ENCODE measurements around the gene SLC9B1.
"Not testable (repeated sequence)": the region's sequence is repeated elsewhere in the genome, so short reads cannot be mapped to it uniquely, and the experiment has no call there.

Gene SLC9B1

DNA sequence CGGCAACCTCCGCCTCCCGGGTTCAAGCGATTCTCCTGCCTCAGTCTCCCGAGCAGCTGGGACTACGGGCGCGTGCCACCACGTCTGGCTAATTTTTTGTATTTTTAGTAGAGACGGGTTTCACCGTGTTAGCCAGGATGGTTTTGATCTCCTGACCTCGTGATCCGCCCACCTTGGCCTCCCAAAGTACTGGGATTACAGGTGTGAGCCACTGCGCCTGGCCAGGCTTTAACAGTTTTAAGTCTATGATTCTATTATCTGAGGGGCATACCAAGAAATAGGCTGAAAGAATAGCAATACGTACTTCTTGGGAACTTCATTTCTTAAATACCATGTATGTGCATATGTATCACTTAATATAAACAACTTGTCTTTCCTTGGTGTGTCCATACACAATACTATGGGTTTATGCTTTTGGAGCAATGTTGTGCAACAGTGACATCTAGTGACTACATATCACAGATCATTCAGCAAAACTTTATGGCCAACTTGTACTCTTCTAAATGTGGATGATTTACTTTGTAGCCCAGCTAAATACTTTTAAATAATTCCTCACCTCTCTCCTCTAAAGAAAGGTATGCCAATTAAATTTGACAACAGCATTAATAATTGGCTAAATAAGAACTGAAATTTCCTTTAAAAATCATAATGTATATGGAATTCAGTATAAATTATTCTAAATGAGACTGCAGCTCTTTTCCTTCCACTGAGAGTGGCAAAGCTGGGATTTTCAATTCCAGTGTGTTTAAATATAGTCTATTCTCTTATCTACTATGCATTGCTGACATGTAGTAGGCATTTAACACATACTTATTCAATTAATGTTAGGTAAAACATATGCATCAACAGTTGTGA lies 10.4 kb downstream of the SLC9B1 start:
- Histone ChIP-seq H3K9ac (ENCODE audit: low read length) (no peak overlapping the region), H3K9me3 (ENCODE audit: control insufficient read depth, insufficient read depth, low read depth, low read length) (no peaks in the 10 kb centered on the region), H3K36me3 (ENCODE audit: control insufficient read depth, insufficient read depth, low read length) (no peaks in the 10 kb centered on the region), H3K4me3 (ENCODE audit: low read depth, low read length) (no peak overlapping the region), H3K4me1 (ENCODE audit: control insufficient read depth, insufficient read depth, low read length) (no peaks in the 10 kb centered on the region), H3K27ac (ENCODE audit: low read depth, low read length) (no peak overlapping the region), H3K27me3 (ENCODE audit: control insufficient read depth, insufficient read depth, low read length) (no peaks in the 10 kb centered on the region)

- Histone ChIP-seq H3K9me3 (ENCODE audit: control insufficient read depth, insufficient read depth, low read depth, low read length) (no peaks in the 10 kb centered on the region), H3K27ac (ENCODE audit: low read depth, low read length) (no peak overlapping the region), H3K4me3 (ENCODE audit: low read depth, low read length) (no peak overlapping the region), H3K4me1 (ENCODE audit: control insufficient read depth, insufficient read depth, low read length) (no peaks in the 10 kb centered on the region), H3K9ac (ENCODE audit: low read length) (no peak overlapping the region), H3K36me3 (ENCODE audit: control insufficient read depth, insufficient read depth, low read length) (no peaks in the 10 kb centered on the region), H3K27me3 (ENCODE audit: control insufficient read depth, insufficient read depth, low read length) (no peaks in the 10 kb centered on the region)
Measured at GRCh38 chr4:103002551-103002950, 17.0 kb downstream of the SLC9B1 start.

- peaks cover 23% of the 10 kb centered on the region for H3K9me3 ChIP-seq (ENCODE audit: control insufficient read depth, insufficient read depth, low read depth, low read length)
- H3K27ac ChIP-seq (ENCODE audit: low read depth, low read length) = no peak overlapping the region
- no peaks in the 10 kb centered on the region for H3K36me3 ChIP-seq (ENCODE audit: control insufficient read depth, insufficient read depth, low read length)
- no peaks in the 10 kb centered on the region for H3K27me3 ChIP-seq (ENCODE audit: control insufficient read depth, insufficient read depth, low read length)
- no peaks in the 10 kb centered on the region for H3K4me1 ChIP-seq (ENCODE audit: control insufficient read depth, insufficient read depth, low read length)
- no peak overlapping the region for H3K4me3 ChIP-seq (ENCODE audit: low read depth, low read length)
- H3K9ac ChIP-seq (ENCODE audit: low read length) = no peak overlapping the region
Measured at GRCh38 chr4:102994803-102995202, 24.7 kb downstream of the SLC9B1 start.

DNA sequence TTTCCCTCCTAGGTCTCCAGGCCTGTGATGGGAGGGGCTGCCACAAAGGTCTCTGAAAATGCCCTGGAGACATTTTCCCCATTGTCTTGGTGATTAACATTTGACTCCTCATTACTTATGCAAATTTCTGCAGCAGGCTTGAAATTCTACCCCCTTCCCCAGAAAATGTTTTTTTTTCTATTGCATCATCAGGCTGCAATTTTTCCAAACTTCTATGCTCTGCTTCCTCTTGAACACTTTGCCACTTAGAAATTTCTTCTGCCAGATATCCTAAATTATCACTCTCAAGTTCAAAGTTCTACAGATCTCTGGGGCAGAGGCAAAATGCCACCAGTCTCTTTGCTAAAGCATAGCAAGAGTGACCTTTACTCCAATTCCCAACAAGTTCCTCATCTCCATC lies 25.5 kb downstream of the SLC9B1 start:
- H3K27ac ChIP-seq (ENCODE audit: low read depth, low read length); H3K27me3 ChIP-seq (ENCODE audit: control insufficient read depth, insufficient read depth, low read length); H3K4me3 ChIP-seq (ENCODE audit: low read depth, low read length); H3K9ac ChIP-seq (ENCODE audit: low read length); H3K4me1 ChIP-seq (ENCODE audit: control insufficient read depth, insufficient read depth, low read length); H3K36me3 ChIP-seq (ENCODE audit: control insufficient read depth, insufficient read depth, low read length): not testable (repeated sequence)
- H3K9me3 ChIP-seq (ENCODE audit: control insufficient read depth, insufficient read depth, low read depth, low read length) = peaks cover 23% of the 10 kb centered on the region

DNA sequence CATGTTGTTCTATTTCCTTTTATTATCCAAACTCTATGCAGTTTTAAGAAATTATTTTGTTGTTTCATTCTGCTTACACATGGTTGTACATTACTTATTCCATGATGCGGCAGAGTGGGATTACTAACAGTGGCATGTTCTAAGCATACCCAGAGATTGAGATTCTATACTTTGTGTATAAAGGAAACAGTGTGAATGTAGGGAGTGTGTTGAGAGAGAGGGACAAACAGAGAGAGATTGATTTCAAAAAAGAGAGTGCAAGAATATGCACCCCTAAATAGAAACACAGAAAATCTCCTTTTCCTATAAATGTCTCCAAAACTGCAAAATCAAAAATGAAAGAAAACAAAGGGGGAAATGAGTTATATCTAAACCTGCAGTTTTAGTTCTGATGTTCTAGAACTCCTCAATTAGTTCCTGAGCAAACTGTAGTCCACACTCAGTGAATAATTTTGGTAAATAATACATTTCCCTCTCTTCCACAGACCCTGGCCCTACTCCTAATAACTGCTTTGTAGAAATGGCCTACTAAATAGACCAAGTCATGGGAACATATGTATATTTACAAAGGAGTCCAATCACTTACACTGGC lies 31.0 kb downstream of the SLC9B1 start:
- Histone ChIP-seq H3K9ac (ENCODE audit: low read length) (no peak overlapping the region), H3K27ac (ENCODE audit: low read depth, low read length) (no peak overlapping the region), H3K9me3 (ENCODE audit: control insufficient read depth, insufficient read depth, low read depth, low read length) (peaks cover 12% of the 10 kb centered on the region), H3K36me3 (ENCODE audit: control insufficient read depth, insufficient read depth, low read length) (no peaks in the 10 kb centered on the region), H3K27me3 (ENCODE audit: control insufficient read depth, insufficient read depth, low read length) (no peaks in the 10 kb centered on the region), H3K4me1 (ENCODE audit: control insufficient read depth, insufficient read depth, low read length) (no peaks in the 10 kb centered on the region), H3K4me3 (ENCODE audit: low read depth, low read length) (no peak overlapping the region)

DNA sequence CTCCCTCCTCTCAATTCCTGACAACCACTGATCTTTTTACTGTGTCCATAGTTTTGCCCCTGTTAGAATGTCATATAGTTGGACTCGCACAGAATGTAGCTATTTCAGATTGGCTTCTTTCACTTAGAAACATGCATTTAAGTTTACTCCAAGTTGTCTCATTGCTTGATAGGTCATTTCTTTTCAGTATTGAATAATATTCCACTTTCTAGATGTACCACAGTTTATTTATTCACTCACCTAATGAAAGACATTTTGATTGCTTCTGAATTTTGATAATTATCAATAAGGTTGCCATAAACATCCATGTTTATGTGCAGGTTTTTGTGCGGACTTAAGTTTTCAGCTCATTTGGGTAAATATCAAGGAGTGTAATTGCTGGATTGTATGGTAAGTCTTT lies 38.5 kb downstream of the SLC9B1 start:
- H3K27me3 ChIP-seq (ENCODE audit: control insufficient read depth, insufficient read depth, low read length) = no peaks in the 10 kb centered on the region
- no peaks in the 10 kb centered on the region for H3K4me1 ChIP-seq (ENCODE audit: control insufficient read depth, insufficient read depth, low read length)
- H3K36me3 ChIP-seq (ENCODE audit: control insufficient read depth, insufficient read depth, low read length) = no peaks in the 10 kb centered on the region
- no peaks in the 10 kb centered on the region for H3K9me3 ChIP-seq (ENCODE audit: control insufficient read depth, insufficient read depth, low read depth, low read length)
- no peak overlapping the region for H3K4me3 ChIP-seq (ENCODE audit: low read depth, low read length)
- H3K9ac ChIP-seq (ENCODE audit: low read length) = no peak overlapping the region
- no peak overlapping the region for H3K27ac ChIP-seq (ENCODE audit: low read depth, low read length)

DNA sequence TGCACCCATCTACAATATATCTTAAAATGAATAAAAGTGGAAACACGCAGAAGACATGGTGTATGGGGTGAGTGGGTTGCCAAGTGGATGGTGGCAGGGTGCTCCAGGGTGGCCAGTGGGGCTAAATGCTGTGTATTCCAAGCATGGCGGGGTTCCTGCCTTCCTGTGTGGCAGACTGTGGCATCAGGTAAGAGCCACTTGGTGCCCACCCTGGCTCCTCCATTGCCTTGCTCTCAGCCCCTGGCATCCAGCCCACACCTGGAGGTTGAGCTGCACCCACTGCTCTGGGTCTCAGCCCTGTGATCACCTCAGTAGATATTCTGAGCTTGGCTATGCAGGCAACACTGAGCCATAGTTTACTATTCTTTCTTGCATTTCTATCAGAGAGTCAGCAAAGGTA lies 57.7 kb downstream of the SLC9B1 start:
- not testable (repeated sequence) for H3K4me1 ChIP-seq (ENCODE audit: control insufficient read depth, insufficient read depth, low read length); H3K4me3 ChIP-seq (ENCODE audit: low read depth, low read length); H3K27me3 ChIP-seq (ENCODE audit: control insufficient read depth, insufficient read depth, low read length); H3K9me3 ChIP-seq (ENCODE audit: control insufficient read depth, insufficient read depth, low read depth, low read length); H3K36me3 ChIP-seq (ENCODE audit: control insufficient read depth, insufficient read depth, low read length); H3K27ac ChIP-seq (ENCODE audit: low read depth, low read length); H3K9ac ChIP-seq (ENCODE audit: low read length)

DNA sequence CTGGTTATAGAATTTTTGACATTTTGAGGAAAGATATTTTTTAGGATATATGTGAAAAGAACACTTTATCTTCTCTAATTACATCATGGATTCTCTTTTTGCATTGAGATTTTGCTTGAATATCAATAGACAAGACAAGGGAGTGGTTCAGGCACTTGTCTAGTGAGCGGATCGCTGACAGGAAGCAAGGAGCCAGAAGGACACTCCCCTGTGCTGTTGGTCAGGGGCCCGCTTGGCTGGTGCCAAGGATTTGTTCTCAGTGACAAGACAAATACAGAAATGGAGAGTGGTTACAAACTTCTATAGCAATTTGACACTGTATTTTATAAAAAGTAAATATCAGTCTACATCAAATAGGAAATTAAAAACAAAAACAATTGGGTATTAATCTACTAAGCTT lies 60.0 kb downstream of the SLC9B1 start:
- H3K9me3 ChIP-seq (ENCODE audit: control insufficient read depth, insufficient read depth, low read depth, low read length) = no peaks in the 10 kb centered on the region
- H3K27ac ChIP-seq (ENCODE audit: low read depth, low read length) = no peak overlapping the region
- no peaks in the 10 kb centered on the region for H3K4me1 ChIP-seq (ENCODE audit: control insufficient read depth, insufficient read depth, low read length)
- H3K4me3 ChIP-seq (ENCODE audit: low read depth, low read length) = no peak overlapping the region
- H3K9ac ChIP-seq (ENCODE audit: low read length) = no peak overlapping the region
- no peaks in the 10 kb centered on the region for H3K27me3 ChIP-seq (ENCODE audit: control insufficient read depth, insufficient read depth, low read length)
- H3K36me3 ChIP-seq (ENCODE audit: control insufficient read depth, insufficient read depth, low read length) = no peaks in the 10 kb centered on the region

- H3K9ac ChIP-seq (ENCODE audit: low read length) = no peak overlapping the region
- no peaks in the 10 kb centered on the region for H3K4me1 ChIP-seq (ENCODE audit: control insufficient read depth, insufficient read depth, low read length)
- no peak overlapping the region for H3K27ac ChIP-seq (ENCODE audit: low read depth, low read length)
- no peaks in the 10 kb centered on the region for H3K27me3 ChIP-seq (ENCODE audit: control insufficient read depth, insufficient read depth, low read length)
- no peak overlapping the region for H3K4me3 ChIP-seq (ENCODE audit: low read depth, low read length)
- no peaks in the 10 kb centered on the region for H3K9me3 ChIP-seq (ENCODE audit: control insufficient read depth, insufficient read depth, low read depth, low read length)
- no peaks in the 10 kb centered on the region for H3K36me3 ChIP-seq (ENCODE audit: control insufficient read depth, insufficient read depth, low read length)
Measured at GRCh38 chr4:102945066-102945465, 74.4 kb downstream of the SLC9B1 start.

GRCh38 chr4:102938063-102938462 lies 81.4 kb downstream of the SLC9B1 start:
- not testable (repeated sequence) for H3K27ac ChIP-seq (ENCODE audit: low read depth, low read length); H3K9ac ChIP-seq (ENCODE audit: low read length); H3K27me3 ChIP-seq (ENCODE audit: control insufficient read depth, insufficient read depth, low read length); H3K36me3 ChIP-seq (ENCODE audit: control insufficient read depth, insufficient read depth, low read length); H3K4me3 ChIP-seq (ENCODE audit: low read depth, low read length); H3K9me3 ChIP-seq (ENCODE audit: control insufficient read depth, insufficient read depth, low read depth, low read length); H3K4me1 ChIP-seq (ENCODE audit: control insufficient read depth, insufficient read depth, low read length)

DNA sequence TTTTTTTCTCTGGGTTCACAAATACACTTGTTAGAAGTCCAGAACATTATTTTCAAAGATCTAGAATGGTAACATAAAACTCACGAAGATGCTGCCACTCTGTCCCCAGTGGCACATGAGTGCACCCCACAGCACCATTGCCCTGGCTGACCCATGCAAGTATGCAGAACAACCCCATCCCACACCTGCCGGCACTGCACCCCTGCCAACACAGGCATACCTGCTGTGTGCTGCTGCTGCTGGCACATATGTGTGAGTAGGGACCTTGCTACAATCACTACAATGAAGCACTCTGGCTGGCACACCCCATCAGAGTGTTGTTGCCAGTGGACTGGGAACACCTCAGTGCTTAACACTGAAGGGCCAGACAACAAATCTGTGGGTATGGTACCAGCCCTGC lies 83.8 kb downstream of the SLC9B1 start:
- Histone ChIP-seq H3K27me3 (ENCODE audit: control insufficient read depth, insufficient read depth, low read length) (no peaks in the 10 kb centered on the region; the same call in 1 of the 2 replicates), H3K9me3 (ENCODE audit: control insufficient read depth, insufficient read depth, low read depth, low read length) (no peaks in the 10 kb centered on the region), H3K4me1 (ENCODE audit: control insufficient read depth, insufficient read depth, low read length) (peaks cover 7% of the 10 kb centered on the region; the same call in 1 of the 2 replicates), H3K9ac (ENCODE audit: low read length) (no peak overlapping the region), H3K4me3 (ENCODE audit: low read depth, low read length) (no peak overlapping the region), H3K36me3 (ENCODE audit: control insufficient read depth, insufficient read depth, low read length) (no peaks in the 10 kb centered on the region), H3K27ac (ENCODE audit: low read depth, low read length) (no peak overlapping the region)

Measured in HUES6 (cell line).